ENCODE measurements around the gene CDH12. TPM values are rescaled to one million over a fixed set of nuclear protein-coding genes. Genes with fewer than 3 reads are reported as not detected.

Gene CDH12
- total RNA-seq, 3 donors from 2014 or later = 0.33 to 2.6 (median 1.1) TPM

DNA sequence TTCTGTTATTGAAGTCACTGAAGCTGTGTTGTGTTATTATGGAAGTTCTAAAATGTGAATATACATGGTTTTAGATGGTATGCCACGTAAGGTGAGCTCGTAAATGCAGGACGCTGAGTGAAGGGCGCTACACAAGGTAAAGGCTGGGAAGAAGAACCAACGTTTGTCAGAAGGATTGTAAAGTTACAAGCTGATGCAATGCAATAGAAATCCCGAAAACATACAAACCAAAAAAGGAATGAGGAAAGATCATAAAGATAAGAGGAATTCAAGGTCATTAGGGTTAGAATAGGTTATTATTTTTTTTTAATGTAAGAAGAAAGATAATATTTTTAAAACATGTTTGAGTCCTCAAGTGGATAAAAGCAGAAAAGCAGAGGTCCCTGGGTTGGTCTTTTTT, 538.6 kb downstream of the CDH12 start:
- Histone ChIP-seq H3K36me3 (no peaks in the 10 kb centered on the region), H3K4me3 (no peak overlapping the region), H3K27ac (no peak overlapping the region), H3K4me1 (no peaks in the 10 kb centered on the region), H3K9me3 (no peaks in the 10 kb centered on the region), H3K27me3 (no peaks in the 10 kb centered on the region)
- no peak for TF ChIP-seq POLR2AphosphoS5 (IDR thresholded peaks at IDR 0.05)
- TF ChIP-seq POLR2A (IDR thresholded peaks at IDR 0.05) = no peak
- no peak for TF ChIP-seq CTCF (IDR thresholded peaks at IDR 0.05)
- intact Hi-C loops (cut with DNase I; ENCODE audit: low total_unique reads) = no loop called here
- no peak for DNase-seq (ENCODE audit: low spot score in 2 of 2)

- intact Hi-C loops (cut with DNase I; ENCODE audit: low total_unique reads) = no loop called here
- H3K27ac ChIP-seq = no peak overlapping the region
- H3K36me3 ChIP-seq = no peaks in the 10 kb centered on the region
- H3K27me3 ChIP-seq = no peaks in the 10 kb centered on the region
- H3K9me3 ChIP-seq = no peaks in the 10 kb centered on the region
- TF ChIP-seq POLR2A (IDR thresholded peaks at IDR 0.05) (no peak), POLR2AphosphoS5 (IDR thresholded peaks at IDR 0.05) (no peak), CTCF (IDR thresholded peaks at IDR 0.05) (no peak)
- H3K4me1 ChIP-seq = no peaks in the 10 kb centered on the region
- no peak for DNase-seq (ENCODE audit: low spot score in 2 of 2)
- H3K4me3 ChIP-seq = no peak overlapping the region
Measured at GRCh38 chr5:22306011-22306410, 547.1 kb downstream of the CDH12 start.

DNA sequence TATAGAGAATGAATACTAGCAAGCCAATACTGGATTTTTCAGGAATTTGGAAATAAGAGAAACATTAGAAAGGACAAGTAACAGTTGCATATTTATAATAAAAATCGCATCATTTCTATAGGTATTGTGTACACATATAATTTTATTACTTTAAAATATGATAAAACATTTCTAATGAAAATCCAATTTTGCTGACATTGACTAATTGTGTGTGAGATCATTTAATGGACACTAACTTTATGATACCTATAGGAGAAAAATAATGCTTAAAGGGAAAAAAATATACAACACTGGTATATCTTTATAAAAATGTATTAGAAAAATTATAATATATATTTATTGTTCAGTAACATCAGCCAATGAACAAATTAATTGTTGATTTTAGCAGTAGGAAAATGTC, 557.3 kb downstream of the CDH12 start:
- intact Hi-C loops (cut with DNase I; ENCODE audit: low total_unique reads) = no loop called here
- Histone ChIP-seq H3K27me3 (no peaks in the 10 kb centered on the region), H3K4me1 (no peaks in the 10 kb centered on the region), H3K4me3 (no peak overlapping the region), H3K9me3 (peaks cover 5 to 37% of the 10 kb centered on the region in 2 donors), H3K36me3 (no peaks in the 10 kb centered on the region), H3K27ac (no peak overlapping the region)
- no peak for DNase-seq (ENCODE audit: low spot score in 2 of 2)
- no peak for TF ChIP-seq CTCF (IDR thresholded peaks at IDR 0.05)
- no peak for TF ChIP-seq POLR2A (IDR thresholded peaks at IDR 0.05)
- no peak for TF ChIP-seq POLR2AphosphoS5 (IDR thresholded peaks at IDR 0.05)

- Histone ChIP-seq H3K9me3 (peaks cover 5 to 42% of the 10 kb centered on the region in 2 donors), H3K4me3 (no peak overlapping the region), H3K4me1 (no peaks in the 10 kb centered on the region), H3K36me3 (no peaks in the 10 kb centered on the region), H3K27ac (no peak overlapping the region), H3K27me3 (no peaks in the 10 kb centered on the region)
- DNase-seq (ENCODE audit: low spot score in 2 of 2) = no peak
- TF ChIP-seq POLR2A (IDR thresholded peaks at IDR 0.05) = no peak
- no peak for TF ChIP-seq CTCF (IDR thresholded peaks at IDR 0.05)
- TF ChIP-seq POLR2AphosphoS5 (IDR thresholded peaks at IDR 0.05) = no peak
- intact Hi-C loops (cut with DNase I; ENCODE audit: low total_unique reads) = no loop called here
Measured at GRCh38 chr5:22293147-22293546, 560.0 kb downstream of the CDH12 start.

- no peaks in the 10 kb centered on the region for H3K27me3 ChIP-seq
- no peaks in the 10 kb centered on the region for H3K4me1 ChIP-seq
- peaks cover 0 to 9% of the 10 kb centered on the region in 2 donors for H3K9me3 ChIP-seq
- no peaks in the 10 kb centered on the region for H3K36me3 ChIP-seq
- DNase-seq (ENCODE audit: low spot score in 2 of 2) = no peak
- H3K4me3 ChIP-seq = no peak overlapping the region
- H3K27ac ChIP-seq = no peak overlapping the region
- no peak for TF ChIP-seq CTCF (IDR thresholded peaks at IDR 0.05)
- TF ChIP-seq POLR2AphosphoS5 (IDR thresholded peaks at IDR 0.05) = no peak
- TF ChIP-seq POLR2A (IDR thresholded peaks at IDR 0.05) = no peak
- intact Hi-C loops (cut with DNase I; ENCODE audit: low total_unique reads) = no loop called here
Measured at GRCh38 chr5:22278164-22278563, 575.0 kb downstream of the CDH12 start.
